SK-N-SH (cell line): ENCODE data around the gene METTL25B. TPM values are rescaled to one million over a fixed set of nuclear protein-coding genes. Genes with fewer than 3 reads are reported as not detected.

Experiments used
- CTCF ChIA-PET: fragments of 300-600, 350-600 bp; formaldehyde crosslinking; extraction: SDS; loops from one replicate; lab custom pipeline; 2021; lab: Yijun Ruan, JAX
- POLR2A ChIA-PET: fragments of 350-600 bp; sonication (Branson Sonifier 250); formaldehyde crosslinking; extraction: SDS; loops from one replicate; lab custom pipeline; 2020; ENCODE audit warnings: antibody characterized with exemption, inconsistent platforms; lab: Yijun Ruan, JAX
- DNase-seq: peaks from one replicate; pipeline ENCODE4 v3.0.0; 2012
- H2AFZ ChIP-seq: fragments of 200-600 bp; sonication (generic); 2 replicates; pipeline ENCODE4 v1.8.1; 2016; ENCODE audit warnings: antibody characterized with exemption, mild to moderate bottlenecking, low read depth
- H3F3A ChIP-seq: fragments of 200-600 bp; sonication (generic); replicated peaks from 2 replicates; pipeline ENCODE3; 2016; ENCODE audit warnings: antibody characterized with exemption, mild to moderate bottlenecking; ENCODE audit not compliant: insufficient read depth
- H3K27ac ChIP-seq, 2 experiments: fragments of 200-500 bp in 1 of 2; fragments of 200-600 bp in 1 of 2; sonication (Bioruptor generic) in 1 of 2; sonication (generic), shearing (Covaris generic) in 1 of 2; 2 replicates each; pipeline versions ENCODE4 v1.5.1 to v1.6.1; 2014 to 2016; ENCODE audit warnings: low read depth in 2 of 2, inconsistent platforms in 1 of 2, low read length in 1 of 2, mild to moderate bottlenecking in 1 of 2, mixed read lengths in 1 of 2
- H3K27me3 ChIP-seq: fragments of 200-600 bp; sonication (generic), shearing (Covaris generic); 2 replicates; pipeline ENCODE4 v1.6.1; 2016; ENCODE audit warnings: mixed run types; ENCODE audit not compliant: insufficient read depth
- H3K36me3 ChIP-seq, 2 experiments: fragments of 200-500 bp in 1 of 2; fragments of 200-600 bp in 1 of 2; sonication (Bioruptor generic) in 1 of 2; sonication (generic) in 1 of 2; replicated peaks in 1 of 2; 2 replicates each; pipeline versions ENCODE3 to v1.5.1; 2014 to 2016; ENCODE audit warnings: low read length in 1 of 2, mild to moderate bottlenecking in 1 of 2; ENCODE audit not compliant: insufficient read depth in 2 of 2, control insufficient read depth in 1 of 2
- H3K4me1 ChIP-seq, 2 experiments: fragments of 200-500 bp in 1 of 2; fragments of 200-600 bp in 1 of 2; sonication (Bioruptor generic) in 1 of 2; sonication (generic), shearing (Covaris generic) in 1 of 2; 2 replicates each; pipeline versions ENCODE4 v1.5.1 to v1.6.1; 2014 to 2016; ENCODE audit warnings: low read depth in 1 of 2, low read length in 1 of 2, mixed run types in 1 of 2; ENCODE audit not compliant: insufficient read depth in 2 of 2, control insufficient read depth in 1 of 2
- H3K4me2 ChIP-seq: fragments of 200-600 bp; sonication (generic), shearing (Covaris generic); 2 replicates; pipeline ENCODE4 v1.6.1; 2017; ENCODE audit warnings: mixed run types
- H3K4me3 ChIP-seq, 2 experiments: fragments of 200-500 bp in 1 of 2; fragments of 200-600 bp in 1 of 2; sonication (Bioruptor generic) in 1 of 2; sonication (generic), shearing (Covaris generic) in 1 of 2; 2 replicates each; pipeline versions ENCODE4 v1.5.1 to v1.8.1; 2014 to 2016; ENCODE audit warnings: low read depth in 2 of 2, inconsistent platforms in 1 of 2, low read length in 1 of 2, mild to moderate bottlenecking in 1 of 2, mixed read lengths in 1 of 2, moderate library complexity in 1 of 2
- H3K79me2 ChIP-seq: fragments of 200-600 bp; sonication (generic); 2 replicates; pipeline ENCODE4 v1.8.1; 2017; ENCODE audit warnings: mild to moderate bottlenecking; ENCODE audit not compliant: insufficient read depth
- H3K9ac ChIP-seq: fragments of 200-600 bp; sonication (generic); 2 replicates; pipeline ENCODE4 v1.6.1; 2017; ENCODE audit warnings: mixed run types
- H3K9me2 ChIP-seq: fragments of 200-600 bp; sonication (generic); 2 replicates; pipeline ENCODE4 v1.6.1; 2017; ENCODE audit warnings: mixed run types
- H3K9me3 ChIP-seq: fragments of 200-600 bp; sonication (generic); 2 replicates; pipeline ENCODE4 v1.6.1; 2017; ENCODE audit warnings: mixed run types, mild to moderate bottlenecking, moderate library complexity
- H4K20me1 ChIP-seq: fragments of 200-600 bp; sonication (generic); 2 replicates; pipeline ENCODE4 v1.6.1; 2017; ENCODE audit warnings: mild to moderate bottlenecking, mixed run types; ENCODE audit not compliant: insufficient read depth
- CHD2 ChIP-seq: fragments of 150-350 bp; IDR thresholded peaks from 2 replicates; pipeline ENCODE4 v1.6.1; 2018; ENCODE audit warnings: low read length; ENCODE audit not compliant: partially characterized antibody
- CTCF ChIP-seq: fragments of 200-600 bp; sonication (generic); IDR thresholded peaks from 2 replicates; pipeline ENCODE4 v1.6.1; 2017; ENCODE audit warnings: antibody characterized with exemption, mild to moderate bottlenecking, moderate library complexity
- EP300 ChIP-seq, 2 experiments: IDR thresholded peaks; 2 replicates each; pipeline versions ENCODE4 v1.4.0 to v1.6.1; 2012; ENCODE audit warnings: borderline replicate concordance in 1 of 2, low read depth in 1 of 2, low read length in 1 of 2
- FOSL2 ChIP-seq: IDR thresholded peaks from 2 replicates; pipeline ENCODE4 v1.4.0; 2012; ENCODE audit warnings: low read depth, mild to moderate bottlenecking, moderate library complexity, borderline replicate concordance
- FOXM1 ChIP-seq: IDR thresholded peaks from 2 replicates; pipeline ENCODE4 v1.4.0; 2012; ENCODE audit warnings: low read depth, mild to moderate bottlenecking
- GABPA ChIP-seq: IDR thresholded peaks from 2 replicates; pipeline ENCODE4 v1.4.0; 2012; ENCODE audit warnings: low read depth, mild to moderate bottlenecking
- GATA2 ChIP-seq: sonication (generic); formaldehyde crosslinking; IDR thresholded peaks from 2 replicates; pipeline ENCODE4 v1.5.0; 2020; ENCODE audit warnings: mild to moderate bottlenecking, missing genetic modification reagents
- MAX ChIP-seq: IDR thresholded peaks from 2 replicates; pipeline ENCODE4 v1.4.0; 2012; ENCODE audit warnings: low read depth
- MEF2A ChIP-seq: IDR thresholded peaks from 2 replicates; pipeline ENCODE4 v1.4.0; 2012; ENCODE audit warnings: low read depth, borderline replicate concordance
- MXI1 ChIP-seq: IDR thresholded peaks from 2 replicates; pipeline ENCODE4 v1.6.1; 2012; ENCODE audit warnings: mild to moderate bottlenecking, low read depth, low read length, improper control_type of control experiment
- NFIC ChIP-seq: IDR thresholded peaks from 2 replicates; pipeline ENCODE4 v1.4.0; 2012; ENCODE audit warnings: borderline replicate concordance
- NRF1 ChIP-seq: IDR thresholded peaks from 2 replicates; pipeline ENCODE4 v1.6.1; 2012; ENCODE audit warnings: low read depth, mild to moderate bottlenecking, low read length
- PBX3 ChIP-seq: IDR thresholded peaks from 2 replicates; pipeline ENCODE4; 2012
- RAD21 ChIP-seq: IDR thresholded peaks from 2 replicates; pipeline ENCODE4 v1.6.1; 2012; ENCODE audit warnings: mild to moderate bottlenecking, low read length
- RCOR1 ChIP-seq: fragments of 150-350 bp; IDR thresholded peaks from 2 replicates; pipeline ENCODE4 v1.6.1; 2017; ENCODE audit warnings: antibody characterized with exemption, low read length
- REST ChIP-seq: IDR thresholded peaks from 2 replicates; pipeline ENCODE4 v1.6.1; 2012; ENCODE audit warnings: mild to moderate bottlenecking, low read depth, low read length, moderate library complexity
- RFX5 ChIP-seq: IDR thresholded peaks from 2 replicates; pipeline ENCODE4 v1.6.1; 2012; ENCODE audit warnings: mild to moderate bottlenecking, improper control_type of control experiment, low read length
- SMC3 ChIP-seq: IDR thresholded peaks from 2 replicates; pipeline ENCODE4 v1.6.1; 2012; ENCODE audit warnings: low read depth, low read length, improper control_type of control experiment
- TAF1 ChIP-seq: IDR thresholded peaks from 2 replicates; pipeline ENCODE4 v1.6.1; 2012; ENCODE audit warnings: low read depth, mild to moderate bottlenecking, low read length, moderate library complexity, borderline replicate concordance
- TCF12 ChIP-seq: IDR thresholded peaks from 2 replicates; pipeline ENCODE4 v1.4.0; 2012
- TEAD4 ChIP-seq: IDR thresholded peaks from 2 replicates; pipeline ENCODE4 v1.4.0; 2012; ENCODE audit warnings: mild to moderate bottlenecking, borderline replicate concordance; ENCODE audit not compliant: insufficient read depth
- YY1 ChIP-seq: IDR thresholded peaks from 2 replicates; pipeline ENCODE4 v1.4.0; 2012; ENCODE audit warnings: low read depth, mild to moderate bottlenecking
- WGBS: methylation state at CpG from one replicate; pipeline ENCODE4 v1.1.6; 2017; ENCODE audit warnings: low lambda C conversion rate; 5-methylcytosine and 5-hydroxymethylcytosine counted together
- polyA plus RNA-seq, 3 experiments: library from polyadenylated mRNA; depleted of rRNA; stranded (reverse); fragments of >200 nt; gene quantifications; 2 replicates each; pipeline ENCODE4 v1.2.3, GENCODE V29; 2012
- TF ChIP-seq, protein P1 (sequence below): fragments of 150-350 bp; IDR thresholded peaks from 2 replicates; pipeline ENCODE4 v1.6.1; 2017; ENCODE audit warnings: antibody characterized with exemption, low read length, low read depth, borderline replicate concordance

METTL25B gene
- polyA plus RNA-seq, 1 of the 3 experiments (the other 2 are of a cell fraction) = 20.1 TPM

DNA sequence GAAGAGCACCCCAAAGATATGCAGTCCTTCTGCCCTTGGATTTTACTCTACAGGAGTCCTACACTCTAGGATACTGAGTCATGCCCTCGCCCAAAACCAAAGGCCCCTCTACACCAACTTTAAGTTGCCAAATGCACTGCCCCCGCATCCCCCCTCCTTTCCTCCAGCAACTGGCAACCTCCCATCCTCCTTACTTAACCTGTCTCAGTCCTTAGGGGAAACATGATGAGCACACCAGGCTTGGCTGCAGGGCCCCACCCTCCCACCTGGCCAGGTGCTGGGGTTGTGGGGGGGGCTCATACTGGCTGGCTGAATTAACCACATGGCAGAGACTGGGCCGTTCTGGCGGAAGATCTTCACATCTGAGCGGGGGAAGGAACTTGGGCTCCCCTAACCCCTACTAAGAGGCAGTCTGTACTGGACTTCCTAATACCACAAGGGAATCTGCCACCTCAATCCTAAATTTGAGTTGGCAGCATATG, 22.0 kb downstream of the METTL25B start (continued):
- TF ChIP-seq RCOR1 (no peak), TCF12 (no peak), GABPA (no peak)

GRCh38 chr1:156750711-156751450, 22.6 kb downstream of the METTL25B start:
- no peak for TF ChIP-seq CHD2
- TF ChIP-seq CTCF = 0 out of 2 replicates have a peak, but pooled peaks have one; percentile 6
- no peak for TF ChIP-seq GATA2 (CRISPR knock-in tag)
- TF ChIP-seq TEAD4 = no peak
- TF ChIP-seq NFIC = peak; percentile 48; the same call in 1 of the 2 replicates
- no peak for TF ChIP-seq SMC3
- TF ChIP-seq YY1 = no peak
- no peak for TF ChIP-seq MEF2A
- TF ChIP-seq MXI1 = peak; percentile 37; the same call in 1 of the 2 replicates
- TF ChIP-seq RFX5 = no peak
- TF ChIP-seq TAF1 = peak; percentile 12; the same call in 1 of the 2 replicates
- TF ChIP-seq PBX3 = no peak
- TF ChIP-seq, protein P1, sequence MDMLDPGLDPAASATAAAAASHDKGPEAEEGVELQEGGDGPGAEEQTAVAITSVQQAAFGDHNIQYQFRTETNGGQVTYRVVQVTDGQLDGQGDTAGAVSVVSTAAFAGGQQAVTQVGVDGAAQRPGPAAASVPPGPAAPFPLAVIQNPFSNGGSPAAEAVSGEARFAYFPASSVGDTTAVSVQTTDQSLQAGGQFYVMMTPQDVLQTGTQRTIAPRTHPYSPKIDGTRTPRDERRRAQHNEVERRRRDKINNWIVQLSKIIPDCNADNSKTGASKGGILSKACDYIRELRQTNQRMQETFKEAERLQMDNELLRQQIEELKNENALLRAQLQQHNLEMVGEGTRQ = no peak
- TF ChIP-seq EP300 (IDR thresholded peaks at IDR 0.05; ENCODE audit: borderline replicate concordance in 1 of 2, low read depth in 1 of 2, low read length in 1 of 2) = no peak
- no peak for TF ChIP-seq REST
- TF ChIP-seq FOSL2 = no peak
- TF ChIP-seq GABPA = 0 out of 2 replicates have a peak, but pooled peaks have one; percentile 11
- no peak for TF ChIP-seq RAD21
- TF ChIP-seq NRF1 = no peak
- TF ChIP-seq MAX = peak; percentile 58; the same call in 1 of the 2 replicates
- no peak for TF ChIP-seq FOXM1
- no peaks in the 10 kb centered on the region for H3K9me3 ChIP-seq
- H3K27me3 ChIP-seq = no peaks in the 10 kb centered on the region
- H3K9ac ChIP-seq = peak overlapping the region; percentile 100
- H3F3A ChIP-seq = peaks cover 30% of the 10 kb centered on the region
- peak overlapping the region; percentile 100 for H3K27ac ChIP-seq
- peak overlapping the region; percentile 78 to 98 for H3K4me3 ChIP-seq
- 2% methylated on average over 24 of the region's 64 CpGs for WGBS
- peak overlapping the region; percentile 88 for H3K4me2 ChIP-seq
- no peaks in the 10 kb centered on the region for H3K9me2 ChIP-seq
- no peaks in the 10 kb centered on the region for H4K20me1 ChIP-seq
- H3K36me3 ChIP-seq = peaks cover 2 to 9% of the 10 kb centered on the region in 2 experiments
- POLR2A ChIA-PET = interaction anchor here (0.6 to 2.3 kb wide), 10 partner anchors 10 to 139 kb away, joined by 3 to 26 read pairs (median 6); partner anchors contain the start of genes ISG20L2, METTL25B, MRPL24 and NTRK1
- peaks cover 34 to 50% of the 10 kb centered on the region in 2 experiments for H3K4me1 ChIP-seq
- peak; percentile 72 for DNase-seq
- H3K79me2 ChIP-seq = peaks cover 73% of the 10 kb centered on the region
- CTCF ChIA-PET = interaction anchor here (0.8 to 3.9 kb wide), 14 partner anchors 10 to 365 kb away, joined by 3 to 30 read pairs (median 5); partner anchors contain the start of genes INSRR, METTL25B, MRPL24 and NES
- no peak overlapping the region for H2AFZ ChIP-seq
